VCaP (cell line): Measurements from ENCODE around the gene KANSL1.
"Not testable (repeated sequence)": the region's sequence is repeated elsewhere in the genome, so short reads cannot be mapped to it uniquely, and the experiment has no call there.

ENCODE experiments used
- H3K27ac ChIP-seq: fragments of 450-650 bp; 2 replicates; pipeline ENCODE4 v1.5.1; 2017
- TF ChIP-seq, protein P1 (sequence below): fragments of 450-650 bp; conservative IDR thresholded peaks from 2 replicates; pipeline ENCODE4 v1.5.1; 2017; ENCODE audit warnings: mild to moderate bottlenecking, moderate library complexity

KANSL1 gene

DNA sequence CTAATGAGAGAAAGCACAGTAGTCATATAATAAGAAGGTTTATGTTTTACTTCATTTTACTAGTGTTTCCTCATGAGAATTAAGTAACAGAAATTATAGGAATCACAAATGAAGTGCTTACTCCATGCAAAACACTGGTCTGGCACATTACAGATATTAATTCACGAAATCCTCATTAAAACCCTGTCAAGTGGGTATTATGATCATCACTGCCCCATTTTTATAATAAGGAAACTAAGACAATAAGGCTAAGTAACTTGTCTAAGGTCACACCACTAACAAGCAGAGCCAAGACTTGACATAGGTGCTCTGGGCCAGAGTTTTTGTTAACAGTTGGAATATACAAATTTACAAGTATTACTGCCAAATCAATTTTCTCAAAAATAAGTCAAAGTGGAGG, 83.0 kb downstream of the KANSL1 start:
- TF ChIP-seq, protein P1, sequence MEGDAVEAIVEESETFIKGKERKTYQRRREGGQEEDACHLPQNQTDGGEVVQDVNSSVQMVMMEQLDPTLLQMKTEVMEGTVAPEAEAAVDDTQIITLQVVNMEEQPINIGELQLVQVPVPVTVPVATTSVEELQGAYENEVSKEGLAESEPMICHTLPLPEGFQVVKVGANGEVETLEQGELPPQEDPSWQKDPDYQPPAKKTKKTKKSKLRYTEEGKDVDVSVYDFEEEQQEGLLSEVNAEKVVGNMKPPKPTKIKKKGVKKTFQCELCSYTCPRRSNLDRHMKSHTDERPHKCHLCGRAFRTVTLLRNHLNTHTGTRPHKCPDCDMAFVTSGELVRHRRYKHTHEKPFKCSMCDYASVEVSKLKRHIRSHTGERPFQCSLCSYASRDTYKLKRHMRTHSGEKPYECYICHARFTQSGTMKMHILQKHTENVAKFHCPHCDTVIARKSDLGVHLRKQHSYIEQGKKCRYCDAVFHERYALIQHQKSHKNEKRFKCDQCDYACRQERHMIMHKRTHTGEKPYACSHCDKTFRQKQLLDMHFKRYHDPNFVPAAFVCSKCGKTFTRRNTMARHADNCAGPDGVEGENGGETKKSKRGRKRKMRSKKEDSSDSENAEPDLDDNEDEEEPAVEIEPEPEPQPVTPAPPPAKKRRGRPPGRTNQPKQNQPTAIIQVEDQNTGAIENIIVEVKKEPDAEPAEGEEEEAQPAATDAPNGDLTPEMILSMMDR: no peak
- H3K27ac ChIP-seq: peak overlapping the region; percentile 66; the same call in 1 of the 2 replicates

DNA sequence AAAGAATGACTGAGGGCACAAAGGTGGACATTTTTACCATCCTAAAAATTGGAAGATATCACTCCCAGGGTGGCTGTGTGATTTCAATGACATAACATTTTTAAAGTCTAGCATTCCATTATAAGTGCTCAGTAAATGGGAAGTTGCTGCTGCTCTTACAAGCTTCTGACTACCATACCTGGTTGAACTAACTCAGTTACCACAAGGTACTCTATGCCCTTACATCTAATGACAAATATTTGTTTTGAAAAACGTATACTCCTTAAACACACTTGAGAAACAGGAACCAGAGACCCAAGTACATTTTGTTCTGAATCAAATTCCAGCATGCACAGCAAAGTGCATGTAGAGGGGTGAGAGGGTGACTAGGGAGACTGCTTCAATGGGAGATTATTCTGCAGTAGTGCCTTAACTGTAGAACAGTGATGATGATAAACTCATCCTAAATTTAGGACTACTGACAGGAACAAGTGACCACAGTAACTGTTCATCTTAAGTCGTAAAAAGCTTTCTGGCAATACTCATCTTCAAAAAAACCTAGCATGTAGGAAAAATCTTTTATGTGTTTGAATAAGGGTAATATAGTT, 83.5 kb downstream of the KANSL1 start:
- H3K27ac ChIP-seq: peak overlapping the region; percentile 66
- TF ChIP-seq, protein P1: no peak

GRCh38 chr17:46108550-46109110, 84.6 kb downstream of the KANSL1 start:
- H3K27ac ChIP-seq: peak overlapping the region; percentile 66
- TF ChIP-seq, protein P1: no peak

DNA sequence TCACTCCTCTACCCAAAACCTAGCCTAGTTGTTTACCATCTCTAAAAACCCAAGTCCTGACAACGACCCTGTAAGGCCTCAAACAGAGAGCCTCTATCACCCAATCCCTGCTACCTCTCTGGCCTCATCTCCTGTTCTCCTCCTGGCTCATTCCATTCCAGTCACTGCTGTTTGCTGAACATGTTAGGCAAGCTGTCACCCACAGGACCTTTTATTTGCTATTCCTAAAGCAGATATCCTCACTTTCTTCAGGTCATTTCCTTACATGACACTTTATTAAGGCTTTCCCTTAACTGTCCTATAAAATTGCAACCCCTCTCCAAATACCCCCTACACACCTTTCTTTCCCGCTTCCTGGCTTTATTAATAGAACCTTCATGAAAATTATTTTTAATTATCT, 85.1 kb downstream of the KANSL1 start:
- peak overlapping the region; percentile 66 for H3K27ac ChIP-seq
- TF ChIP-seq, protein P1: no peak

DNA sequence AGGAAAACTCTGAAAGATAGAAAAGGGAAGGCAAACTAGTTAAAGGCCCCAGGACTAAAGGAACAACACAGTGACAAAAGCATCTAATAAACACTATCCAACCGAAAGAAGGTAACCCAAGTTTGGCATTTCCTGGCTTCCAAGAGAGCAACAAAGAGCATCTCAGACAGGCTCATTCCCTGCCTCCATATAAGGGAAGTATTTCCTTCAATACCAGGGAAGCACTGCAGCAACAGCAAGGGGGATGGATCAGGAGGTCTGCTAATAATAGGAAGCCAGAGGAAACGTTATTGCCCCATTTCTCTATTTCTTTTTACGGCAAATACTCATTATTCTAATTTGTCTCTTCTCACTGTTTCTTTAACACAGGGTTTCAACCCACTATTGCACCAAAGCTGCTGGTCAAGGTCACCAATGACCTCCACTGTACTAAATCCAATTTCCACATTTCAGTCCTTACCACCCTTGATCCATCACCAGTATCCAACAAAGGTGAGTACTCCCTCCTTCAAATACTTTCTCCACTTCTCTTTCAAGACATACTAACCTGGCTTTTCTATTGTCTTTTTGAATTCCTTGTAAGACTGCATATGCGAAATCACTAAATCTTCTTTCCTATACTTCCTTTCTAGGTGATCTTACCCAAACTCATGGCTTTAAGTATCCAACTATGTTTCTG, 86.1 kb downstream of the KANSL1 start:
- TF ChIP-seq, protein P1: no peak
- peak overlapping the region; percentile 66 for H3K27ac ChIP-seq

DNA sequence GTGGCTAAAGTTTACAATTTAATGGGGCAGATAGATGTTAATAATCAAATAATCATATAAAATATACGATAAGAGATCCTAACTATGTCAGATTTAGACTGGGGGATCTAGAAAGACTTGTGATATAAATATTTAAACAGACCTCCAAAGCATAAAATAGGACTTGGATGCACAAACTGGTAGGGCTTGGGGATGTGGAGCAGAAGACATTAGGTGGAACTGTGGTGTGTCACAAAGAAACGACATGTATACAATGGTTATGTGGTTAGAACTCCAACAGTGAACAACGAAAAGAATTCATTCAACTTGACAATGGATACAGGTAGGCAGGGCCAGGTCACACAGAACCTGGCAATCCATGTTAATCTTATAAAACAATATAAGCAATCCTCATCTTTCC, 90.4 kb downstream of the KANSL1 start:
- H3K27ac ChIP-seq: not testable (repeated sequence)

GRCh38 chr17:46101785-46102617, 91.2 kb downstream of the KANSL1 start:
- not testable (repeated sequence) for H3K27ac ChIP-seq

DNA sequence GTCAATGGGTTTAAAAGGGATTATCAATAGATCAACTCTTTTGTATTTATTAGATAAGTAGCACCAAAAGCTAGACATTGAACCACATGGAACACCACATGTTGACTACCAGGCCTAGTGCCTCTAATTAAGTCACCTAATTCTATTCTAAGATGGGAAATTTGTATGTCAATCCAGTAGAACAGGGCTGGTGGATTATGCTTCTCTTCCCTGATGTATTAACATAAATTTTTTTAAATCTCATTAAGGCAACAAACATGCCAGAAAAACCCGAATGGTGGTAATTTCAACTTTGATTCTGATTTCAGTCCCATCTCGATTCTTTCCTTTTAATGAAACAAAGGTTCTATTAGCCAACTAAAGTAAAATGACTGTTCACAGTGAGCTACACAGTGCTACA, 92.6 kb downstream of the KANSL1 start:
- TF ChIP-seq, protein P1: no peak
- H3K27ac ChIP-seq: peak overlapping the region; percentile 27; the same call in 1 of the 2 replicates
